Activated CD4-positive, alpha-beta T cell treated with anti-CD3 and anti-CD28 coated beads for 36 hours (primary cell): Measurements from ENCODE around the gene LIFR. TPM values are rescaled to one million over a fixed set of nuclear protein-coding genes. Genes with fewer than 3 reads are reported as not detected.

Experiments
- ATAC-seq: fragments of 200-7000 bp; cut with Tn5 transposase; one replicate; pipeline ENCODE4 v1.10.0; 2021; ENCODE audit warnings: mild to moderate bottlenecking, moderate library complexity
- CTCF ChIA-PET: fragments of 350-600 bp; sonication (Branson Sonifier 250); formaldehyde crosslinking; loops from one replicate; lab custom pipeline; 2021; ENCODE audit warnings: antibody characterized with exemption; lab: Charles Lee
- POLR2A ChIA-PET: fragments of 350-600 bp; sonication (Branson Sonifier 250); formaldehyde crosslinking; loops from one replicate; lab custom pipeline; 2021; ENCODE audit warnings: antibody characterized with exemption, inconsistent platforms; lab: Charles Lee
- DNase-seq: peaks from one replicate; pipeline ENCODE4 v3.0.0-alpha.2; 2020
- H3K27ac Mint-ChIP-seq: one replicate; pipeline ENCODE4 v1.8.0; 2021; ENCODE audit warnings: mixed read lengths
- H3K27me3 Mint-ChIP-seq: one replicate; pipeline ENCODE4 v1.8.0; 2021; ENCODE audit warnings: mixed read lengths
- H3K36me3 Mint-ChIP-seq: one replicate; pipeline ENCODE4 v1.8.0; 2021; ENCODE audit warnings: low read depth, mixed read lengths
- H3K4me1 Mint-ChIP-seq: one replicate; pipeline ENCODE4 v1.8.0; 2021; ENCODE audit warnings: mixed read lengths
- H3K4me3 Mint-ChIP-seq: one replicate; pipeline ENCODE4 v1.8.0; 2021; ENCODE audit warnings: mild to moderate bottlenecking, moderate library complexity, mixed read lengths
- H3K9me3 Mint-ChIP-seq: one replicate; pipeline ENCODE4 v1.8.0; 2021; ENCODE audit warnings: low read depth, mixed read lengths
- intact Hi-C, 2 experiments: fragments of 100-400 bp; cut with DNase I in 1 of 2; cut with micrococcal nuclease in 1 of 2; formaldehyde crosslinking; loops; one replicate each; pipeline versions ENCODE4 v1.14.2 to v1.15.1; 2022 to 2024; cut with DNase I, micrococcal nuclease
- total RNA-seq, 2 experiments: library from RNA; stranded (reverse); gene quantifications; one replicate each; pipeline ENCODE4 v1.2.3, GENCODE V29; 2021

The LIFR gene
- total RNA-seq, 2 experiments from 2014 or later: 0.09 to 0.14 TPM

- Mint-ChIP-seq H3K4me3 (no peak overlapping the region), H3K27me3 (peaks cover 18% of the 10 kb centered on the region), H3K36me3 (no peaks in the 10 kb centered on the region), H3K4me1 (no peaks in the 10 kb centered on the region), H3K27ac (no peak overlapping the region), H3K9me3 (no peaks in the 10 kb centered on the region)
- no peak for DNase-seq
- intact Hi-C loops: no loop called here
- ATAC-seq: no peak
- CTCF ChIA-PET: no interaction called here
- POLR2A ChIA-PET: no interaction called here
Measured at GRCh38 chr5:38469707-38470267, 86.7 kb downstream of the LIFR start.

GRCh38 chr5:38468978-38469706 is 87.3 kb downstream of the LIFR start:
- CTCF ChIA-PET: interaction anchor here (2.9 kb wide), 1 partner anchor 27 kb away, joined by 9 read pairs; no protein-coding TSS in a partner anchor
- no peaks in the 10 kb centered on the region for H3K4me1 Mint-ChIP-seq
- H3K27me3 Mint-ChIP-seq: peaks cover 15% of the 10 kb centered on the region
- ATAC-seq (no peak), DNase-seq (no peak)
- no peak overlapping the region for H3K27ac Mint-ChIP-seq
- POLR2A ChIA-PET: no interaction called here
- H3K9me3 Mint-ChIP-seq: no peaks in the 10 kb centered on the region
- intact Hi-C loops: no loop called here
- H3K36me3 Mint-ChIP-seq: no peaks in the 10 kb centered on the region
- no peak overlapping the region for H3K4me3 Mint-ChIP-seq

GRCh38 chr5:38468202-38468673 is 88.2 kb downstream of the LIFR start:
- H3K4me3 Mint-ChIP-seq: no peak overlapping the region
- ChIA-PET CTCF (interaction anchor here (1.5 to 2.9 kb wide), 2 partner anchors 26 to 48 kb away, joined by 7 to 9 read pairs; no protein-coding TSS in a partner anchor), POLR2A (no interaction called here)
- peaks cover 16% of the 10 kb centered on the region for H3K27me3 Mint-ChIP-seq
- no peaks in the 10 kb centered on the region for H3K9me3 Mint-ChIP-seq
- ATAC-seq (no peak), DNase-seq (no peak)
- no peaks in the 10 kb centered on the region for H3K36me3 Mint-ChIP-seq
- no peaks in the 10 kb centered on the region for H3K4me1 Mint-ChIP-seq
- intact Hi-C loops: no loop called here
- no peak overlapping the region for H3K27ac Mint-ChIP-seq

DNA sequence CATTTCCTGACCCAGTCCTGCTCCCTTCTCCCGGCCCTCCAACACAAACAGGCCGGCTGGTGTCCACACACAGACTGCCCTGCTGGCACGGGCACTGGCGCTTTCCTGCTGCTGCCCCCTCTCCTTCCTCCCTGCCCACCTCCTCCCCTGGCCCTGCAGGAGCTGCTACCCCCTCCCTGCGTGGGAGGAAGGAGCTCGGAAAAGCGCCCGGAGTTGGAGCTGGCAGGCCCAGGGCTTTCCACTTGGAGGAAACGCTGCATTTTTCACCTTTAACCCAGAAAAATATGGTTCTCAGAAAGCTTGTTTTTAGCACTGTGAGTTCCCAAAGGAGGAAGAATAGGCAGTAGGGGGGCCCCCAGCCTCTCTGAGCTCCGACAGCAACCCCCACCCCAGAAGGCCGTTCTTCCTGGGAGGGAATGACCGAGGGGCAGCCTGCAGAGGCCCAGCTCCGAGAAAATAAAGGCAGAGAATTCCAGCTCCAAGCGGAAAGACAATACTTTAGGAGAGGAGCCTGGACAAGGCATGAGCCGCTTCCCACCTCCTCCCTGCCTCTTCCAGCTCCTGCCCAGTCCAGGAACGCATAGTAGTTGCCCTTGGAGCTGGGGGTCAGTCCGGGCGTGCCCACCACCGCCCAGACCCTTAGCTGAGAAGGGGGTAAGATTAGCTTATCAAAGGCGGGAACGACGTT is 88.9 kb downstream of the LIFR start:
- no peak overlapping the region for H3K4me3 Mint-ChIP-seq
- no peak overlapping the region for H3K27ac Mint-ChIP-seq
- intact Hi-C loops: no loop called here
- DNase-seq (no peak), ATAC-seq (no peak)
- POLR2A ChIA-PET: interaction anchor here (0.6 kb wide), 1 partner anchor 157 kb away, joined by 4 read pairs; no protein-coding TSS in a partner anchor
- CTCF ChIA-PET: interaction anchor here (0.5 to 2.9 kb wide), 3 partner anchors 15 to 47 kb away, joined by 3 to 9 read pairs (median 7); no protein-coding TSS in a partner anchor
- peaks cover 18% of the 10 kb centered on the region for H3K27me3 Mint-ChIP-seq
- H3K4me1 Mint-ChIP-seq: no peaks in the 10 kb centered on the region
- H3K36me3 Mint-ChIP-seq: no peaks in the 10 kb centered on the region
- H3K9me3 Mint-ChIP-seq: no peaks in the 10 kb centered on the region

DNA sequence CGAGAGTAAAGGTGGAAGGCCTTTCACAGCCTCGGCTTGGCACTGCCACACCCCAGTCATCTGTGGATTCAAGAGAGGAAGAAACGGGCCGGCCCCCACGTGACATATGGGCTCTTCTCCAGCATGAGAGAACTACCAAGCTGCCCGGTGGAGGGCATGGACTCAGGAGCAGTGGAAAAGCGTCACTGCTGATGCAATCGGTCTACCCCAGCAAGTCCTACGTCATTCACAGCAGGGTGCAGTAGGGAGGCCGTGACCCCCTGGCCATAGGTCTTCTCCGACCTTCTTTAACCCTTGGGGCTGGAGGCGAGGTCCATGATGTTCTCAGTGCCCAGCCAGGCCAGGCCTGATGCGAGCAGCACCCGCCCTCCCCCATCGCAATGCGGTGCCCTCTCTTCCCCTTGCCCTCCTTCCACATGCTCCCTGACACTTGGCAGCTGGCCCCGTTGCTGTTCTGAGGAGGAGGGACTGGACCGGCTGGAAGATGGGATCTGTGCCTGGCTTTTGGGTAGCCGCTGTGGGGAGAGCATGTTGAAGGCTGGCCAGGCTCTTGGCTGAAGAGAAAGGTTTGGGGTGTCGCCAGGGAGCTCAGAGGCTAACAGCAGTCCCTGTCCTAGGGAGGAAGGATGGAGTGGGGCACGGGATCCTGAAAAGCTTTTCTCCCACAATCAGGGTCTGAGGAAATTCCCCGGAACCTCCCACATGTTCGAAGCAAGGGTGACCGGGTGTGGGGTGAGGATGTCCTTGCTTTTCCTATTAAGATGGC is 89.8 kb downstream of the LIFR start:
- Mint-ChIP-seq H3K36me3 (no peaks in the 10 kb centered on the region), H3K4me1 (no peaks in the 10 kb centered on the region), H3K9me3 (no peaks in the 10 kb centered on the region), H3K4me3 (no peak overlapping the region), H3K27ac (no peak overlapping the region), H3K27me3 (peaks cover 17% of the 10 kb centered on the region)
- intact Hi-C loops: no loop called here
- ChIA-PET CTCF (interaction anchor here (0.5 to 2.9 kb wide), 4 partner anchors 13 to 46 kb away, joined by 3 to 9 read pairs (median 6); no protein-coding TSS in a partner anchor), POLR2A (interaction anchor here (0.5 kb wide), 1 partner anchor 132 kb away, joined by 3 read pairs; no protein-coding TSS in a partner anchor)
- no peak for DNase-seq
- ATAC-seq: no peak

DNA sequence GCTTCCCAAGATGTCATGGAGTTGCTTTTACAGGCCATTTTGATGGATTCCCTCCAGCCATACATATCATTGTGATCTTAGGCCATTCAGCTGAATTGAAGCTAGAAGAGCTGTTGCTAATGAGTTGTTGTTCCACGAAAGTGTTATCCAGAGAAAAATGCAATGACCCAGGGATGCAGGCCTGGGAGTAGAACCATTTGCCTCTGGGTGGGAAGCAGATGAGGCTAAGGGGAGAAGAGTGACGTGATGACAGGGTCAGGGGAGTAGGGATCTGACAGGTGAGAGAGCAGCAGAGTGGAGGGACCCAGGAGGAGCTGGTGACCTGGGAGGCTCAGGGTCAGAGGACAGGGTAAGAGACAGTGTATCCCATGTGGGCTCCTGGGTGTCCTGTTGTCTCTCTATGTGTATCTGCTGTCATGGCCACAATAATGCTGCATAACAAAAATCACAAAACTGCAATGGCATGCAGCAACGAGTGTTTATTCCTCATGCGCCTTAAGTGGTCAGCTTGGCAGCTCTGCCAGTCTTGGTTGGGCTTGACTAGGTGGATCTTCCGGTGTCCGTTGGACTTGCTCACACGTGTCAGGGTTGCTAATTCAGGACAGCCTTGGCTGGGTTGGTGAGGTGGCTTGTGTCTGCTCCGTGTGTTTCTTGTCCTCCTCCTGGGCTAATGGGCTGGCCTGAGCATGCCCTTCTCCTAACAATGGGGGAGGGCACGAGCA is 90.6 kb downstream of the LIFR start:
- Mint-ChIP-seq H3K36me3 (no peaks in the 10 kb centered on the region), H3K27ac (no peak overlapping the region), H3K27me3 (peaks cover 19% of the 10 kb centered on the region), H3K4me1 (no peaks in the 10 kb centered on the region), H3K4me3 (no peak overlapping the region), H3K9me3 (no peaks in the 10 kb centered on the region)
- ATAC-seq (no peak), DNase-seq (no peak)
- intact Hi-C loops: no loop called here
- POLR2A ChIA-PET: interaction anchor here (0.5 kb wide), 1 partner anchor 132 kb away, joined by 3 read pairs; no protein-coding TSS in a partner anchor
- CTCF ChIA-PET: interaction anchor here (1.1 kb wide), 1 partner anchor 12 kb away, joined by 4 read pairs; no protein-coding TSS in a partner anchor

DNA sequence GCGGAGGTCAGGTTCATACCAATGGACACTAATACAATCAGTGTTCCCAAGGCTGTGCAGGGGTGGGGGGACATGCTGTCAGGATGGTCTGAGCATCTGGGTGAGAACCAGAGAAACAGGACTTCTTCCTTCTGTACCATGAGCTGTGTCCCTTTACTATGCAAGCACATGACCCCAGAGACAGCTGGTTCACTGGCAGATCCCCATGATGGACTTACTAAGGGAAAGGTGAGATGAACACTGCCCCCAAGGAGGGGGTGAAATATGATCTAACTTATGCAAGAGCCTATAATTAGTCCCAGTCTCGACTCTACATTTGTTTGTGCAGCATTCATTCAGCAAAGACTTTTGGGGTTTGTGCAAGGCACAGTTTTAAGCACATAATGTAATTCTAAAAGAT is 91.4 kb downstream of the LIFR start:
- Mint-ChIP-seq H3K9me3 (no peaks in the 10 kb centered on the region), H3K36me3 (no peaks in the 10 kb centered on the region), H3K27ac (no peak overlapping the region), H3K4me1 (no peaks in the 10 kb centered on the region), H3K4me3 (no peak overlapping the region), H3K27me3 (peaks cover 25% of the 10 kb centered on the region)
- ChIA-PET CTCF (interaction anchor here (0.8 to 0.9 kb wide), 2 partner anchors 21 to 23 kb away, joined by 3 to 5 read pairs; no protein-coding TSS in a partner anchor), POLR2A (interaction anchor here (0.7 kb wide), 1 partner anchor 170 kb away, joined by 3 read pairs; no protein-coding TSS in a partner anchor)
- ATAC-seq: no peak
- intact Hi-C loops: no loop called here
- DNase-seq: no peak

- Mint-ChIP-seq H3K9me3 (no peaks in the 10 kb centered on the region), H3K27ac (no peak overlapping the region), H3K4me1 (no peaks in the 10 kb centered on the region), H3K27me3 (peaks cover 32% of the 10 kb centered on the region), H3K4me3 (no peak overlapping the region), H3K36me3 (no peaks in the 10 kb centered on the region)
- ChIA-PET CTCF (interaction anchor here (0.5 to 1.2 kb wide), 2 partner anchors 10 to 19 kb away, joined by 3 read pairs; no protein-coding TSS in a partner anchor), POLR2A (interaction anchor here (0.7 kb wide), 1 partner anchor 171 kb away, joined by 3 read pairs; no protein-coding TSS in a partner anchor)
- ATAC-seq: no peak
- intact Hi-C loops: no loop called here
- DNase-seq: no peak
Measured at GRCh38 chr5:38463634-38464521, 92.6 kb downstream of the LIFR start.

- CTCF ChIA-PET: interaction anchor here (0.5 to 1.2 kb wide), 2 partner anchors 10 to 18 kb away, joined by 3 read pairs; no protein-coding TSS in a partner anchor
- no peaks in the 10 kb centered on the region for H3K4me1 Mint-ChIP-seq
- intact Hi-C loops: no loop called here
- ATAC-seq (no peak), DNase-seq (no peak)
- no peaks in the 10 kb centered on the region for H3K36me3 Mint-ChIP-seq
- POLR2A ChIA-PET: no interaction called here
- H3K27ac Mint-ChIP-seq: no peak overlapping the region
- no peaks in the 10 kb centered on the region for H3K9me3 Mint-ChIP-seq
- H3K4me3 Mint-ChIP-seq: no peak overlapping the region
- H3K27me3 Mint-ChIP-seq: peaks cover 36% of the 10 kb centered on the region
Measured at GRCh38 chr5:38462976-38463633, 93.3 kb downstream of the LIFR start.
